ENCODE data around the gene BAZ1A. TPM values are rescaled to one million over a fixed set of nuclear protein-coding genes. Genes with fewer than 3 reads are reported as not detected.

The BAZ1A gene
- polyA plus RNA-seq, 2 of the 4 experiments (the other 2 are of a cell fraction): 32.9 to 38.2 TPM

- no peaks in the 10 kb centered on the region for H3K9me3 ChIP-seq
- H3K27ac ChIP-seq: peak within 1 kb of the TSS; percentile 83 to 99
- CTCF ChIA-PET: interaction anchor here (1.2 to 3.7 kb wide), 2 partner anchors 9 to 15 kb away, joined by 4 to 15 read pairs; no protein-coding TSS in a partner anchor
- ATAC-seq (peak; percentile 97 to 98), FAIRE-seq (no peak), DNase-seq (ENCODE audit: low read depth in 1 of 2, low spot score in 1 of 2) (peak; percentile 73 to 88)
- H3K4me2 ChIP-seq: peak within 1 kb of the TSS; percentile 72
- peak within 1 kb of the TSS; percentile 74 for H3K4me3 ChIP-seq
- WGBS (ENCODE audit: missing lambda C conversion rate): 1% methylated on average over 26 of the region's 76 CpGs
- POLR2A ChIA-PET: interaction anchor here (0.6 to 4.4 kb wide), 4 partner anchors 8 to 45 kb away, joined by 3 to 29 read pairs (median 8); no protein-coding TSS in a partner anchor
- TF ChIP-seq JUN (IDR thresholded peaks at IDR 0.05): peak; percentile 23 to 78; a peak in 4 of 5 replicates
- no peak for TF ChIP-seq ZSCAN20 (CRISPR knock-in tag; IDR thresholded peaks at IDR 0.05)
- no peak for TF ChIP-seq TP53 (CRISPR knock-in tag; IDR thresholded peaks at IDR 0.05)
- no peak for TF ChIP-seq KDM5A (IDR thresholded peaks at IDR 0.05)
- no peak for TF ChIP-seq HOXB13 (CRISPR knock-in tag; IDR thresholded peaks at IDR 0.05; ENCODE audit: low read depth)
- TF ChIP-seq CBX2 (IDR thresholded peaks at IDR 0.05; ENCODE audit: borderline replicate concordance, low read depth): no peak
- TF ChIP-seq BHLHE40 (IDR thresholded peaks at IDR 0.05; ENCODE audit: low read depth, low read length): no peak
- TF ChIP-seq POLR2A (IDR thresholded peaks at IDR 0.05; ENCODE audit: low read length): peak; percentile 66
- TF ChIP-seq, protein P1, sequence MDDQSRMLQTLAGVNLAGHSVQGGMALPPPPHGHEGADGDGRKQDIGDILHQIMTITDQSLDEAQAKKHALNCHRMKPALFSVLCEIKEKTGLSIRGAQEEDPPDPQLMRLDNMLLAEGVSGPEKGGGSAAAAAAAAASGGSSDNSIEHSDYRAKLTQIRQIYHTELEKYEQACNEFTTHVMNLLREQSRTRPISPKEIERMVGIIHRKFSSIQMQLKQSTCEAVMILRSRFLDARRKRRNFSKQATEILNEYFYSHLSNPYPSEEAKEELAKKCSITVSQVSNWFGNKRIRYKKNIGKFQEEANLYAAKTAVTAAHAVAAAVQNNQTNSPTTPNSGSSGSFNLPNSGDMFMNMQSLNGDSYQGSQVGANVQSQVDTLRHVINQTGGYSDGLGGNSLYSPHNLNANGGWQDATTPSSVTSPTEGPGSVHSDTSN (IDR thresholded peaks at IDR 0.05): no peak
- no peak for TF ChIP-seq MAZ (IDR thresholded peaks at IDR 0.05; ENCODE audit: borderline replicate concordance, low read depth, low read length)
- TF ChIP-seq E2F6 (IDR thresholded peaks at IDR 0.05; ENCODE audit: borderline replicate concordance, low read depth): no peak
- TF ChIP-seq, protein P2, sequence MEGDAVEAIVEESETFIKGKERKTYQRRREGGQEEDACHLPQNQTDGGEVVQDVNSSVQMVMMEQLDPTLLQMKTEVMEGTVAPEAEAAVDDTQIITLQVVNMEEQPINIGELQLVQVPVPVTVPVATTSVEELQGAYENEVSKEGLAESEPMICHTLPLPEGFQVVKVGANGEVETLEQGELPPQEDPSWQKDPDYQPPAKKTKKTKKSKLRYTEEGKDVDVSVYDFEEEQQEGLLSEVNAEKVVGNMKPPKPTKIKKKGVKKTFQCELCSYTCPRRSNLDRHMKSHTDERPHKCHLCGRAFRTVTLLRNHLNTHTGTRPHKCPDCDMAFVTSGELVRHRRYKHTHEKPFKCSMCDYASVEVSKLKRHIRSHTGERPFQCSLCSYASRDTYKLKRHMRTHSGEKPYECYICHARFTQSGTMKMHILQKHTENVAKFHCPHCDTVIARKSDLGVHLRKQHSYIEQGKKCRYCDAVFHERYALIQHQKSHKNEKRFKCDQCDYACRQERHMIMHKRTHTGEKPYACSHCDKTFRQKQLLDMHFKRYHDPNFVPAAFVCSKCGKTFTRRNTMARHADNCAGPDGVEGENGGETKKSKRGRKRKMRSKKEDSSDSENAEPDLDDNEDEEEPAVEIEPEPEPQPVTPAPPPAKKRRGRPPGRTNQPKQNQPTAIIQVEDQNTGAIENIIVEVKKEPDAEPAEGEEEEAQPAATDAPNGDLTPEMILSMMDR (IDR thresholded peaks at IDR 0.05): no peak
- TF ChIP-seq GATA3 (IDR thresholded peaks at IDR 0.05; ENCODE audit: borderline replicate concordance): no peak
- no peak for TF ChIP-seq NFE2L2 (conservative IDR thresholded peaks at IDR 0.05; ENCODE audit: low read length)
- TF ChIP-seq POLR2AphosphoS2 (conservative IDR thresholded peaks at IDR 0.05; ENCODE audit: low read length): no peak
- TF ChIP-seq PHF8 (IDR thresholded peaks at IDR 0.05; ENCODE audit: borderline replicate concordance, low read depth): peak; percentile 69; the same call in 1 of the 2 replicates
- TF ChIP-seq, protein P3, sequence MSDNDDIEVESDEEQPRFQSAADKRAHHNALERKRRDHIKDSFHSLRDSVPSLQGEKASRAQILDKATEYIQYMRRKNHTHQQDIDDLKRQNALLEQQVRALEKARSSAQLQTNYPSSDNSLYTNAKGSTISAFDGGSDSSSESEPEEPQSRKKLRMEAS (IDR thresholded peaks at IDR 0.05): peak; percentile 64
- TF ChIP-seq HOXB5 (CRISPR knock-in tag; IDR thresholded peaks at IDR 0.05): no peak
- 0 out of 3 replicates have a peak, but pooled peaks have one; percentile 6 for TF ChIP-seq SMC3 (IDR thresholded peaks at IDR 0.05)
- no peak for TF ChIP-seq TFCP2L1 (CRISPR knock-in tag; IDR thresholded peaks at IDR 0.05)
- TF ChIP-seq HDAC2 (IDR thresholded peaks at IDR 0.05): no peak
- TF ChIP-seq FOXS1 (CRISPR knock-in tag; IDR thresholded peaks at IDR 0.05): no peak
- TF ChIP-seq CHD2 (IDR thresholded peaks at IDR 0.05; ENCODE audit: low read length, partially characterized antibody): no peak
- no peak for TF ChIP-seq NPAS2 (CRISPR knock-in tag; IDR thresholded peaks at IDR 0.05; ENCODE audit: borderline replicate concordance)
- peaks cover 52% of the 10 kb centered on the region for H3K4me1 ChIP-seq
These were observed 160.6 kb downstream of the BAZ1A start, which contains the start of gene CFL2 for GRCh38 chr14:34714320-34715126. TSS of gene CFL2 (minus strand) at chr14:34714593. CDS start at chr14:34714540, 53 bp downstream.
